Stimulated activated CD4-positive, alpha-beta T cell treated with anti-CD3 and anti-CD28 coated beads, Interleukin-4, amount 100 ng/mL, for 24 hours (primary cell): ENCODE measurements around the gene PAGE2.
"Not testable (repeated sequence)": the region's sequence is repeated elsewhere in the genome, so short reads cannot be mapped to it uniquely, and the experiment has no call there.

ENCODE experiments used
- DNase-seq: peaks from one replicate; pipeline ENCODE4 v3.0.0-alpha.2; 2020

Gene PAGE2

GRCh38 chrX:55088795-55089489 lies at the start of gene PAGE2:
PAGE2 (plus strand) TSS chrX:55089018; CDS start chrX:55090021, 1,003 bp downstream.
- DNase-seq, result no peak

GRCh38 chrX:55039471-55039870 lies 49.3 kb upstream of the PAGE2 start:
- no peak for DNase-seq

GRCh38 chrX:55041514-55041913 lies 47.3 kb upstream of the PAGE2 start:
- no peak for DNase-seq

- not testable (repeated sequence) for DNase-seq
Observed at GRCh38 chrX:55050599-55050998, 38.2 kb upstream of the PAGE2 start.

- DNase-seq, result peak; percentile 15
Observed at GRCh38 chrX:55056820-55057674, 31.8 kb upstream of the PAGE2 start.

- DNase-seq, result peak; percentile 26
Observed at GRCh38 chrX:55057675-55058249, 31.1 kb upstream of the PAGE2 start.

- DNase-seq, result not testable (repeated sequence)
Observed at GRCh38 chrX:55067180-55067579, 21.6 kb upstream of the PAGE2 start.

- no peak for DNase-seq
Observed at GRCh38 chrX:55072286-55072685, 16.5 kb upstream of the PAGE2 start.

- DNase-seq, result no peak
Observed at GRCh38 chrX:55074851-55075467, 13.9 kb upstream of the PAGE2 start, which contains the start of gene PAGE2B. PAGE2B (plus strand) TSS chrX:55075030; CDS start chrX:55076042, 1,012 bp downstream.

- no peak for DNase-seq
Observed at GRCh38 chrX:55098691-55099090, 9.9 kb downstream of the PAGE2 start.

GRCh38 chrX:55099162-55099561 lies 10.3 kb downstream of the PAGE2 start:
- no peak for DNase-seq

GRCh38 chrX:55102754-55103153 lies 13.9 kb downstream of the PAGE2 start:
- DNase-seq, result no peak

GRCh38 chrX:55107262-55107661 lies 18.4 kb downstream of the PAGE2 start:
- no peak for DNase-seq

GRCh38 chrX:55107911-55108310 lies 19.1 kb downstream of the PAGE2 start:
- DNase-seq, result no peak

GRCh38 chrX:55109306-55109705 lies 20.5 kb downstream of the PAGE2 start:
- DNase-seq, result no peak

- no peak for DNase-seq
Observed at GRCh38 chrX:55111578-55112254, 22.9 kb downstream of the PAGE2 start.

- DNase-seq, result not testable (repeated sequence)
Observed at GRCh38 chrX:55116589-55116988, 27.8 kb downstream of the PAGE2 start.

- DNase-seq, result no peak
Observed at GRCh38 chrX:55118574-55118973, 29.8 kb downstream of the PAGE2 start.

- DNase-seq, result no peak
Observed at GRCh38 chrX:55119271-55119670, 30.5 kb downstream of the PAGE2 start.

- no peak for DNase-seq
Observed at GRCh38 chrX:55119712-55120111, 30.9 kb downstream of the PAGE2 start.

GRCh38 chrX:55120761-55121358 lies 32.0 kb downstream of the PAGE2 start:
- no peak for DNase-seq

GRCh38 chrX:55123900-55124299 lies 35.1 kb downstream of the PAGE2 start:
- DNase-seq, result no peak
